HCT116 (cell line): ENCODE measurements around the gene TMEM178B.

Source experiments
- POLR2AphosphoS5 ChIP-seq: IDR thresholded peaks from 2 replicates; pipeline ENCODE4 v1.6.1; 2011; ENCODE audit warnings: mild to moderate bottlenecking, low read depth, low read length, moderate library complexity
- YY1 ChIP-seq: IDR thresholded peaks from 2 replicates; pipeline ENCODE4 v1.6.1; 2011; ENCODE audit warnings: low read length, low read depth, moderate library complexity, mild to moderate bottlenecking; ENCODE audit not compliant: insufficient replicate concordance; ENCODE audit errors: extremely low read depth
- TF ChIP-seq, protein P1 (sequence below), 3 experiments: fragments of 200-600 bp in 1 of 3; sonication (generic) in 1 of 3; IDR thresholded peaks in 2 of 3; conservative IDR thresholded peaks in 1 of 3; 2 replicates each; pipeline ENCODE4 v1.5.1; 2012 to 2017; ENCODE audit warnings: low read depth in 2 of 3, low read length in 2 of 3, antibody characterized with exemption in 1 of 3, borderline replicate concordance in 1 of 3, control low read depth in 1 of 3, mild to moderate bottlenecking in 1 of 3, mixed read lengths in 1 of 3, mixed run types in 1 of 3, moderate library complexity in 1 of 3; ENCODE audit not compliant: insufficient read depth in 1 of 3
- TF ChIP-seq, protein P2 (sequence below): IDR thresholded peaks from 2 replicates; pipeline ENCODE4 v1.6.1; 2012

DNA sequence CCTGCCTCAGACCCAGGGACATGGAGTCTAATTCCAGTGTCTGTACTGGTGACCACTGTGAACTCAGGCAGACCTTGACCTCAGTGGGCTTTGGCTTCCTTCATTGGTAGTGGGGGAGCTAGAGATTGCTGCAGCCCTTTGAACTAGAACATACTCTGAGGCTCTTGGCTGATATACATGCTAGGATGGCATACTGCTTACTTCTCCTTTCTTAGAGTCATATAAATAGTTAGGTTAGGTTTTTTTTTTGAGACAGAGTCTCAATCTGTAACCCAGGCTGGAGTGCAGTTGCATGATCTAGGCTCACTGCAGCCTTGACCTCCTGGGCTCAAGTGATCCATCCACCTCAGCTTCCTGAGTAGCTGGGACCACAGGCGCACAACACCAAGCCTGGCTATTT lies 49.7 kb downstream of the TMEM178B start:
- TF ChIP-seq POLR2AphosphoS5: no peak
- no peak for TF ChIP-seq YY1
- TF ChIP-seq, protein P1, sequence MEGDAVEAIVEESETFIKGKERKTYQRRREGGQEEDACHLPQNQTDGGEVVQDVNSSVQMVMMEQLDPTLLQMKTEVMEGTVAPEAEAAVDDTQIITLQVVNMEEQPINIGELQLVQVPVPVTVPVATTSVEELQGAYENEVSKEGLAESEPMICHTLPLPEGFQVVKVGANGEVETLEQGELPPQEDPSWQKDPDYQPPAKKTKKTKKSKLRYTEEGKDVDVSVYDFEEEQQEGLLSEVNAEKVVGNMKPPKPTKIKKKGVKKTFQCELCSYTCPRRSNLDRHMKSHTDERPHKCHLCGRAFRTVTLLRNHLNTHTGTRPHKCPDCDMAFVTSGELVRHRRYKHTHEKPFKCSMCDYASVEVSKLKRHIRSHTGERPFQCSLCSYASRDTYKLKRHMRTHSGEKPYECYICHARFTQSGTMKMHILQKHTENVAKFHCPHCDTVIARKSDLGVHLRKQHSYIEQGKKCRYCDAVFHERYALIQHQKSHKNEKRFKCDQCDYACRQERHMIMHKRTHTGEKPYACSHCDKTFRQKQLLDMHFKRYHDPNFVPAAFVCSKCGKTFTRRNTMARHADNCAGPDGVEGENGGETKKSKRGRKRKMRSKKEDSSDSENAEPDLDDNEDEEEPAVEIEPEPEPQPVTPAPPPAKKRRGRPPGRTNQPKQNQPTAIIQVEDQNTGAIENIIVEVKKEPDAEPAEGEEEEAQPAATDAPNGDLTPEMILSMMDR (IDR thresholded peaks at IDR 0.05 in 2 of 3, conservative IDR thresholded peaks at IDR 0.05 in 1 of 3; ENCODE audit: borderline replicate concordance in 1 of 3, insufficient read depth in 1 of 3, low read depth in 2 of 3, low read length in 2 of 3): no peak
- TF ChIP-seq, protein P2, sequence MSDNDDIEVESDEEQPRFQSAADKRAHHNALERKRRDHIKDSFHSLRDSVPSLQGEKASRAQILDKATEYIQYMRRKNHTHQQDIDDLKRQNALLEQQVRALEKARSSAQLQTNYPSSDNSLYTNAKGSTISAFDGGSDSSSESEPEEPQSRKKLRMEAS: no peak
